Testis (tissue), 2 donors: ENCODE data around the gene GALNT8.

Experiments
- CTCF ChIP-seq, 3 experiments: fragments of 450-650 bp in 2 of 3; fragments of 200-600 bp in 1 of 3; sonication (generic) in 1 of 3; IDR thresholded peaks; one replicate each; pipeline ENCODE4 v1.5.1; 2016 to 2019; ENCODE audit warnings: antibody characterized with exemption in 3 of 3, mild to moderate bottlenecking in 2 of 3, moderate library complexity in 1 of 3
- POLR2A ChIP-seq: fragments of 450-650 bp; IDR thresholded peaks from one replicate; pipeline ENCODE4 v1.6.1; 2017; ENCODE audit warnings: antibody characterized with exemption, mild to moderate bottlenecking, moderate library complexity

GRCh38 chr12:4780641-4781611, 60.7 kb downstream of the GALNT8 start:
- TF ChIP-seq CTCF (IDR thresholded peaks at IDR 0.05) (no peak), POLR2A (no peak)
